GM18868 (cell line): ENCODE results near the gene ZNRD2.
"Not testable (repeated sequence)": the region's sequence is repeated elsewhere in the genome, so short reads cannot be mapped to it uniquely, and the experiment has no call there.

Source experiments
- ATAC-seq: cut with Tn5 transposase; IDR thresholded peaks from one replicate; pipeline ENCODE4 v1.9.1; 2021; ENCODE audit warnings: mild to moderate bottlenecking, moderate library complexity; ENCODE audit not compliant: unreplicated experiment

Gene ZNRD2, protein sequence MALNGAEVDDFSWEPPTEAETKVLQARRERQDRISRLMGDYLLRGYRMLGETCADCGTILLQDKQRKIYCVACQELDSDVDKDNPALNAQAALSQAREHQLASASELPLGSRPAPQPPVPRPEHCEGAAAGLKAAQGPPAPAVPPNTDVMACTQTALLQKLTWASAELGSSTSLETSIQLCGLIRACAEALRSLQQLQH

DNA sequence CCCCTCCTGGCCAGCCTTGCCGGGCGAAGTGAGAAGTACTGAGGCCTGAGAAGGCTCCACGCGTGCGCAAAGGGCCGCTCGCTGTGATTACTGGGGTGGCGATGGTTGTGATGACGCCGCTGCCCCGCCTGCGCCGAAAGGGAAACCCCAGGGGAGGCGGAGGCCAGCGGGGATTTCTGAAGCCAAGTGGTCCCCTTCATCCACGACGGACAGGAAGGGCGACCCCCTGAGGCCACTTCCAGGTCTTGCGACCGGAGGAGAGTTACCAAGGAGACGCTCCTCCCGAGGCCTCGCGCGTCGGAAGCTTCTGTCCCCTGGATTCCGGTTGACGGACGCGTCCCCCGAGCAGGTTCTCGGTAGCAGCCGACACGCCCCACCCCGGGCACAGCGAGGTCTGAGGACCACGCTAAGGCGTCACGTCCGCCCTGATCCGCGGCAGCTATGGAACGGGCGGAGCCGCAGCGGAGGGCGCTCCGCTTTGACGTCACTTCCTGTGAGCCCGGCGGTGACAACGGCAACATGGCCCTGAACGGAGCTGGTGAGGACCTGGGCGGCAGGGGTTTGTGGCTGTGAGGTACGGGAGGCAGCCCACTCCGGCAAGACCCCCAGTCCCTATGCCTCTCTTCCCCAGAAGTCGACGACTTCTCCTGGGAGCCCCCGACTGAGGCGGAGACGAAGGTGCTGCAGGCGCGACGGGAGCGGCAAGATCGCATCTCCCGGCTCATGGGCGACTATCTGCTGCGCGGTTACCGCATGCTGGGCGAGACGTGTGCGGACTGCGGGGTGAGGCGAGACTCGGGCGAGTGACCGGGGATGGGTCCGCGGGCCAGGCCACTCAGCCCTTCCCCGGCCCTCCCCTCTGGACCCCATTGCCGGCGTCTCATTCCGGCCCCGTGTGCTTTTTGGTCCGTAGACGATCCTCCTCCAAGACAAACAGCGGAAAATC, at the start of gene ZNRD2:
Gene ZNRD2, plus strand, starts transcription at position 505 of the 946 bp plus-strand sequence. Its CDS starts 15 bp downstream, at position 520.
- peak; percentile 73 for ATAC-seq

DNA sequence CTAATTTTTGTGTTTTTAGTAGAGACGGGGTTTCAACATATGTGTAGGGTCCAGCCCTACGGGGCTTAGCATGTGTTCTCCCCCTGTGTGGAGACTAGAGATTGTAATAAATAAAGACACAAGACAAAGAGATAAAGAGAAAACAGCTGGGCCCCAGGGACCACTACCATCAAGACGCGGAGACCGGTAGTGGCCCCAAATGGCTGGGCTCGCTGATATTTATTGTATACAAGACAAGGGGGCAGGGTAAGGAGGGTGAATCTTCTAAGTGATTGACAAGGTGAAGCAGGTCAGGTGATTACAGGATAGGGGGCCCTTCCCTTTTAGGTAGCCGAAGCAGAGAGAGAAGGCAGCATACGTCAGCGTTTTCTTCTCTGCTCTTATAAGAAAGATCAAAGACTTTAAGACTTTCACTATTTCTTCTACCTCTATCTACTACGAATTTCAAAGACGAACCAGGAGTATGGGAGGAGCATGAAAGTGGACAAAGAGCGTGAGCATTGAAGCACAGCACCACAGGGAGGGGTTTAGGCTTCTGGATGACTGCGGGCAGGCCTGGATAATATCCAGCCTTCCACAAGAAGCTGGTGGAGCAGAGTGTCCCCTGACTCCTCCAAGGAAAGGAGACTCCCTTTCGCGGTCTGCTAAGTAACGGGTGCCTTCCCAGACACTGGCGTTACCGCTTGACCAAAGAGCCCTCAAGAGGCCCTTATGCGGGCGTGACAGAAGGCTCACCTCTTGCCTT, 48.3 kb upstream of the ZNRD2 start:
- not testable (repeated sequence) for ATAC-seq

DNA sequence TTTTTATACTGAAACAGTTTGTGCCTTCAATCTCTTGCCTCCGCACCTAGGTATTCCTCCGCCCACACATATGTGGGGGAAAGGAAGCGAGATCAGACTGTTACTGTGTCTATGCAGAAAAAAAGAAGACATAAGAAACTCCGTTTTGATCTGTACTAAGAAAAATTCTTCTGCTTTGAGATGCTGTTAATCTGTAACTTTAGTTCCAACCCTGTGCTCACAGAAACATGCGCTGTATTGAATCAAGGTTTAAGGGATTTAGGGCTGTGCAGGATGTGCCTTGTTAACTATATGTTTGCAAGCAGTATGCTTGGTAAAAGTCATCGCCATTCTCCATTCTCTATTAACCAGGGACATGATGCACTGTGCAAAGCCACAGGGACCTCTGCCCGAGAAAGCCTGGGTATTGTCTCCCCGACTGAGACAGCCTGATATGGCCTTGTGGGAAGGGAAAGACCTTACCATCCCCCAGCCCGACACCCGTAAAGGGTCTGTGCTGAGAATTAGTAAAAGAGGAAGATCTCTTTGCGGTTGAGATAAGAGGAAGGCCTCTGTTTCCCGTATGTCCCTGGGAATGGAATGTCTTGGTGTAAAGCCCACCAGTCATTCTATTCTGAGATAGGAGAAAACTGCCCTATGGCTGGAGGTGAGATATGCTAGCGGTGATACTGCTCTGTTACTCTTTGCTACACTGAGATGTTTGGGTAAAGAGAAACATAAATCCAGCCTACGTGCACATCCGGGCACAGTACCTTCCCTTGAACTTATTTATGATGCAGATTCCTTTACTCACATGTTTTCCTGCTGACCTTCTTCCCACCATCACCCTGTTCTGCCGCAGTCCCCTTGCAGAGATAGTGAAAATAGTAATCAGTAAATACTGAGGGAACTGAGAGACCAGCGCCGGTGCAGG, 47.3 kb upstream of the ZNRD2 start:
- not testable (repeated sequence) for ATAC-seq

DNA sequence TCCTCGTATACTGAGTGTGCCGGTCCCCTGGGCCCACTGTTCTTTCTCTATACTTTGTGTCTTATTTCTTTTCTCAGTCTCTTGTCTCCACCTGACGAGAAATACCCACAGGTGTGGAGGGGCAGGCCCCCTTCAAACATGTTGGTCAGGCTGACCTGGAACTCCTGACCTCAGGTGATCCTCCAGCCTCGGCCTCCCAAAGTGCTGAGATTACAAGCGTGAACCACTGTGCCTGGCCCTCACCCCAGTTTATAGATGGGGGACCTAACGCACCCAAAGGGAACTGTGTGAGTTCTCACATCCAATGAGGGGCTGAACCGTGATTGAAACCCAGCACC, 46.7 kb upstream of the ZNRD2 start:
- not testable (repeated sequence) for ATAC-seq

DNA sequence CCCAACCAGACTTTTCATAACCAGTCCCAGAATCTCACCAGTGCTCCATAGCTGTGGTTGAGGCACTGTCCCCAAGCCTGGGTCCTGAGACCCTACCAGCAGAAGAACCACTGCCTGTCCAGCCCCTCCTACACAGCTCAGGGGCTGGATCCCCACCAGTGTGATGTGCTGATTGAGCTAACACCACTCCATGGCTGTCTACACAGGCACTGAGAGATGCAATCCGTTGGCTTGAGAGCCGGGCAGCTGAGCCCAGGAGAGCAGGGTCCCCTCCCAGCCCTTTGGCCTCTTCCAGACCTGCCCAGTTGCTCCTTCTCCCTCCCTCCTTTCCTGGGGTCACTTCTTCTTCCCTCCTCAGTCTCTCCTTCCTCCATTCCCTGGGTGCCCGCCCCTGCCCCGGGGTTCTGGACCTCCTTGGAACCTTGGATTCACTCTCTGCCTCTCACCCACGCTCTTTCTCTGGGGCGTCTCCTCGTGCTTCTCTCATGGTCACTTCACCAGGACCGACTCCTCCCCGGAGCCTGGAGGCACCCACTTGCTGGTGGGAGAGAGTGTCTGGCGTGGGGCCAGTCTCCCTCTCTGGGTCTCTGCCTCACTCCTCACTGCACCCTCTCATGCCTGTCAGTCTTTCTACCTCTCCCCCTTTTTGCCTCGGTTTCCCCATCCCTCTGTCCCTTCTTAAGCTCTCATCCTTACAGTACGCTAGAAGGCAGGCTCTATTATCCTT, 46.1 kb upstream of the ZNRD2 start:
- ATAC-seq = no peak

DNA sequence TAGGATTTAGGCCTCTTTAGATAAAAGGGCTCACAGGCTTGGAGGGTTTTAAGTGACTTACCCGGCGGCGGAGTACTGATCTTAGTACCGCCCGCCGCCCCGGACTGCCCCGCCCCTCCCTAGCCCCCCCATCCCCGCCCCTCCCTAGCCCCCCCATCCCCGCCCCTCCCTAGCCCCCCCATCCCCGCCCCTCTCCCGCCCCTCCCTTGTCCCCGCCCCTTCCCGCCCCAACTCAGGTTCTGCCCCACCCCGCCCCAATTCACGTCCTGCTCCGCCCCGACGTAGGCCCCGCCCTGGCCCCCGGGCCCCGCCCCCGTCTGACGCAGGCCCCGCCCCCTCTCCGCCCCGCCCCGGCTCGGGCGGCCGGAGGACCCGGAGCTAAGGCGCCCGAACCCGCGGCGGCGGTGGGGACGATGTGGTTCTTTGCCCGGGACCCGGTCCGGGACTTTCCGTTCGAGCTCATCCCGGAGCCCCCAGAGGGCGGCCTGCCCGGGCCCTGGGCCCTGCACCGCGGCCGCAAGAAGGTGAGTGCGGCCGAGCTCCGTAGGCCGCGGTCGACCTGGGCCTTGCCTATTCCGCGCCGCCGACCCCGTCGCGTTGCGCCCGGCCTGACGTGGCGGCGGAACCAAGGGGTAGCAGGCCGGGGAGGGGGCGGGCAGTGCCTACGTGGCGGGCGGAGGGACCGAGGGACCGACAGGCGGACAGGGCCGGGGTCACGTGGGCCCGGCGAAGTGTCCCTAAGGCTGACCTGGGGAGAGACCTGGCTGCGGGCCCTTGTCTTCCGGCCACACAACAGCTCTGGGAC, 45.3 kb upstream of the ZNRD2 start, which contains the start of gene SCYL1:
Gene SCYL1, plus strand, starts transcription at position 343 of the 805 bp plus-strand sequence. Its CDS starts 71 bp downstream, at position 414.
- peak; percentile 63 for ATAC-seq

DNA sequence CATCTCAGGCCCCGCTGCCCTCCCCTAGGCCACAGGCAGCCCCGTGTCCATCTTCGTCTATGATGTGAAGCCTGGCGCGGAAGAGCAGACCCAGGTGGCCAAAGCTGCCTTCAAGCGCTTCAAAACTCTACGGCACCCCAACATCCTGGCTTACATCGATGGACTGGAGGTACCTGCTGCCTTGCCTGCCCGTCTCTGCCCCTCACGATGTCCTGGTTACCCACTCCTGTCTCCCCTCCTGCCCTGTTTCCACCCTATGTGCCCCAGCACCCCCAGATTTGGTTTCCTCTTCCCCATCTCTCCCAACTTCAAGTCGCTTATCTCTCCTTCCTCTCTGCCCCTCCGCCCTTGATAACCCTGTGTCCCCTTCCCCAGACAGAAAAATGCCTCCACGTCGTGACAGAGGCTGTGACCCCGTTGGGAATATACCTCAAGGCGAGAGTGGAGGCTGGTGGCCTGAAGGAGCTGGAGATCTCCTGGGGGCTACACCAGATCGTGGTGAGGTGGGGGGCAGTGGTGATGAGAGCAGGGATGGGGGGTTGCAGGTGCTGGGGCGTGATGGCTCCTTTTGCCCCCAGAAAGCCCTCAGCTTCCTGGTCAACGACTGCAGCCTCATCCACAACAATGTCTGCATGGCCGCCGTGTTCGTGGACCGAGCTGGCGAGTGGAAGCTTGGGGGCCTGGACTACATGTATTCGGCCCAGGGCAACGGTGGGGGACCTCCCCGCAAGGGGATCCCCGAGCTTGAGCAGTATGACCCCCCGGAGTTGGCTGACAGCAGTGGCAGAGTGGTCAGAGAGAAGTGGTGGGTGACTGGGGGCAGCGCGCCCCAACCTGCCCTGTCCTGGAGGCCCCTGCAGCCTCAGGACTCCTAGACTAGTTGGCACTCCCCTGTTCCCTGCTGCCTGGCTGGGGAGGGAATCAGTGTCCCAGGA, 44.5 kb upstream of the ZNRD2 start:
- ATAC-seq = no peak

DNA sequence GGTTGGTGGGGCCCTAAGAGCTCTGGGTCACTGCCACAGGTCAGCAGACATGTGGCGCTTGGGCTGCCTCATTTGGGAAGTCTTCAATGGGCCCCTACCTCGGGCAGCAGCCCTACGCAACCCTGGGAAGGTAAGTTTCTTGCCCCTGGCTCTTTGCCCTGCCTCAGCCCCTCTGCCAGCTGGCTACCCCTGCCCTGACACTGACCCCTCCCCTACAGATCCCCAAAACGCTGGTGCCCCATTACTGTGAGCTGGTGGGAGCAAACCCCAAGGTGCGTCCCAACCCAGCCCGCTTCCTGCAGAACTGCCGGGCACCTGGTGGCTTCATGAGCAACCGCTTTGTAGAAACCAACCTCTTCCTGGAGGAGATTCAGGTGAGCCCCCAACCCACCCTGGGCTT, 43.5 kb upstream of the ZNRD2 start:
- ATAC-seq = no peak

DNA sequence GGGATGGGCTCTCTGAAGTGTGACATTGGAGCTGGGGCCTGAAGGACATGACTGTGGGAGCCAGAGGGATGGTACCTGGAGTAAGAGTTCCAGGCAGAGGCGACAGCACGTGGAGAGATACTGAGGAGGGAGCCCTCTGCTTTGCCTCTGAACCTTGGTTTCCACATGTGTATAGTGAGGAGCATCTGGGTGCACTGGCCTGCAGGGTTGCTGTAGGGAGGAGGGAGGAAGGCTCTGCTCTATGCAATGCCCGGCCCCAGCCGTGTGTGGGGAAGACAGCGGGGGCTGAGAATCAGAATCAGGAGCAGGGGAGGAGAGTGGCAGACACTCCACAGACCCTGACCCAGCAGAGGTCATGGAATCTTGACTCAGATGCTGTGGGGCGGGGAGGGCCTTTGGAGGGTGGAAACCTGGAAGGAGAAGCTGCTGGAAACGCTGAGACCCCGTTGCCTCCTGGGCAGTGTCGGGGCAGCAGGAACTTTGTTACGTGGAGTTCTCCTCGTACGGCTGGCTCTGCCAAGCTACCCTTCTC, 41.4 kb upstream of the ZNRD2 start:
- ATAC-seq = no peak

DNA sequence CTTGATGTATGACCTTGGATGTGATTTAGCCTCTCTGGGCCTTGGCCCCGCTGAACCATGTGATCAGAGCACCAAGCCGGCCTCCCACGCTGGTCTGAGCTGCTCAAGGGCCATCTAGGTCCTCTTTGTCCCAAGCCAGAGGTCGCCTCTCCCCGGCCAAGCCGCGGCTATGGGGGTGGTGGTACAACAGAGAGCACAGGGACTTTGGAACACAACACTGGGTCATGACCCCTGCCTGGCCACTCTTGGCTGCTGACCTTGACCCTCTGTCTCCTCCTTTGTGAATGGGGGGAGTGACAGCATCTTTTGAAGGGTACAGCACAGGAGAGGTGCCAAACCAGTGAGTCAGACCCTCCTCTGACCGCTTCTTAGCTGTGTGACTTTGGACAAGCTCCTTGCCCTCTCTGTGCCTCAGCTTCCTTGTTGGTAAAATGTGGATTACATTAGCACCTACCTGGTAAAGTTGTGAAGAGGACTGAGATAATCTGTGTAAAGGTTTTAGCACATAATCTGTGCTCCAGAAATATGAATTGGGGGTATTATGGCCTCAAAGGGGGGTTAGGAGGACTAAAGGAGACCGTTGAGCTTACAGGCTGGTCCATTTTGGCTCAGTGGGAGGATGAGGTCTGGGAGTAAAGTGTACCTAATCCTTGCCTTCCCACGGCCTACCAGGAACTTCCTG, 40.7 kb upstream of the ZNRD2 start:
- no peak for ATAC-seq

DNA sequence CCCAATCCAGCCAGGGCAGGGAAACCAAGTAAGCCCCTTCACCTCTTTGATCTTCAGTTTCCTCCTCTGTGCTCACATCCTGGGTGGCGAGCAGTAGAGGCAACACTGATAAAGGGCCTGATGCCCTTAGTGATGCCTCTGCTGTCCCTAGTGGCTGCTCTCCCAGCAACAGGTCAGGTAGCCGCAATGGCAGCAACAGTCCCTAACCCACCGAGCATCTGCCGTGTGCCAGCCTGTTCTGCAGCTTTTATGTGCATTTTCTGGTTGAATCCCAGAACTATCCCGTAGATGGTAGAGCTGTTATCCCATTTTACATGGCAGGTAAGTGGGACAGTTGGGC, 40.1 kb upstream of the ZNRD2 start:
- no peak for ATAC-seq

DNA sequence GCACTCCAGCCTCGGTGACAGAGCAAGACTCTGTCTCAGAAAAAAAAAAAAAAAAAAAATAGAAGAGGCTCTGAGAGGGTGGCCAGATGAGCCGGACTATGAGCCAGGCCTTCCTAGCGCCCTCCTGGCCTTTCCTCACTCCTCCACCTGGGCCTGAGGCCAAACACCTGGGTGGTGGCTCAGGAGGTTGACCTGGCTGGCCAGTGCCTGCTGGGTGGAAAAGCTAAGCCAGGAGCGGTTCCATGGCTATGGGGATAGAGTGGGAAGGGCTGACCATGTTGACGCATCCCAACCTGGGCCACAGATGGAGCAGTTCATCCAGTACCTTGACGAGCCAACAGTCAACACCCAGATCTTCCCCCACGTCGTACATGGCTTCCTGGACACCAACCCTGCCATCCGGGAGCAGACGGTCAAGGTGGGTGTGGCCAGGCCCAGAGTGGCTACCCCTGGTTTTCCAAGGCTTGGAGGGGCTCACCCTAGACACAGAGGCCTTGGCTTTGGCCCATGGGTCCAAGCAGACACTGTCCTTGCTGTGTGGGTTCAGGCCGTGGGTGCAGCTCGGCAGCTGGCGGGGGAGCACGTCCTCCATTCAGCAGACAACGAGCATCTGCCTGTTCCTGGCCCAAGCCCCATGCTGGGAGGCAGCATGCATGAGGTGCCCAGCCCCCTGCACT, 37.8 kb upstream of the ZNRD2 start:
- no peak for ATAC-seq

DNA sequence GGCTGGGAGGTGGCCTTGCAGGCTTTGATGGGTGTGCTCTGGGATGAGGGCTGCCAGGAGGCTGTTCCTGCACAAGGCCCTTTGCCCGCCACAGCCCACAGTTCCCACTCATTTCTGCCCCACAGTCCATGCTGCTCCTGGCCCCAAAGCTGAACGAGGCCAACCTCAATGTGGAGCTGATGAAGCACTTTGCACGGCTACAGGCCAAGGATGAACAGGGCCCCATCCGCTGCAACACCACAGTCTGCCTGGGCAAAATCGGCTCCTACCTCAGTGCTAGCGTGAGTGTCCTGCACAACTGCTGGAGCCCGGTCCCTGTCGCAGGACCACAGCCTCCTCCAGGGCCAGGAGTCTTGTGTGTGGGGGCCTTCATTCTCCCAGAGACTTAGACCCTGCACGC, 35.2 kb upstream of the ZNRD2 start:
- ATAC-seq = no peak

DNA sequence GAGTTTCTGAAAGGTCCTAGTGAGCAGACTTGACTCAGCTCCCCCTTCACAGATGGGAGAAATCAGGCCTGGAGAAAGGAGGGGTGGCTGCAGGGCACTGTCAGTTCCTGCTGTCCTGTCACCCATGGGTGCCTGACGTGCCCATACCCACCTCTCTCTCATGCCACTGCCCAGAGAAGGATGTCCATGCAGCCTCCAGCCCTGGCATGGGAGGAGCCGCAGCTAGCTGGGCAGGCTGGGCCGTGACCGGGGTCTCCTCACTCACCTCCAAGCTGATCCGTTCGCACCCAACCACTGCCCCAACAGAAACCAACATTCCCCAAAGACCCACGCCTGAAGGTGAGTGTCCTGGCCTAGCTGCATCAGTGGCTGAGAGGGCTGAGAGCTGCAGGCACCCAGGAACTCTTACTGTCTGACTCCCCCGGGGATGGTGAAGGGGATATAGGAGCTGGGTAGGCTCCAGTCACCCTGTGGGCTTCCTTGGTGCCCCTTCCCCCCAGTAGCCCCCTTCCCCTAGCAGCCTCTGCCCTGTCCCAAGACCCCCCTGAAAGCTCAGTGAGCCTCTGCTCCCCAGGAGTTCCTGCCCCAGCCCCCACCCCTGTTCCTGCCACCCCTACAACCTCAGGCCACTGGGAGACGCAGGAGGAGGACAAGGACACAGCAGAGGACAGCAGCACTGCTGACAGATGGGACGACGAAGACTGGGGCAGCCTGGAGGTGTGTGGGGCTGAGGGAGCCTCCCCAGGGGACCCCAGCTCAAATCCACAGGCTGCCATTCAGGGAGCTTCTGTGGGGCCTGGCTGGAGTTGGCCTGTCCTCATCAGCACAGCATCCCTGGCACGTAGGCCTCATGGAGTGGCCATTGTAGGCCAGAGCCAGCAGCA, 33.6 kb upstream of the ZNRD2 start:
- ATAC-seq = no peak

DNA sequence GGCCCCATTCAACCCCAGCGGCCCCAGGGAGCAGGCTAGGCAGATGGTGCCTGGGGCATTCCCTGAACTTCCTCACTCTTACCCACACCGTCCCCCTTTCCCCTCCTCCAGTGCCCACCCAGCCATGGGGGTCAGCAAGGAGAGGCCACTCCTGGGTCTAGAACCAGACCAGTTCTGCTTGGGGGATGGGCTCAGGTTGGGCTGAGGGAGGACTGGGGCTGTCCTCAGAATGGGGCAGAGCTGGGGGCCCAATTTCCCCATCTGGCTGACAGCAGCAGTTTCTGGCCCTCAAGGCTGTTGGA, 33.0 kb upstream of the ZNRD2 start:
- no peak for ATAC-seq
